Erythroblast (primary cell): ENCODE measurements around the gene CLSTN3.

Source experiments
- GATA1 ChIP-seq: IDR thresholded peaks from 2 replicates; pipeline ENCODE4 v1.6.1; 2011; ENCODE audit warnings: low read depth, mild to moderate bottlenecking, control low read depth, low read length, moderate library complexity
- POLR2A ChIP-seq: IDR thresholded peaks from 2 replicates; pipeline ENCODE4 v1.6.1; 2011; ENCODE audit warnings: mild to moderate bottlenecking, low read length

GRCh38 chr12:7092229-7092985 is 37.8 kb upstream of the CLSTN3 start, which contains the start of gene C1R:
- TF ChIP-seq POLR2A (no peak), GATA1 (no peak)
